Mesodermal cell (in vitro differentiated cells): ENCODE measurements around the gene MKNK1.

Experiments
- H3K27ac ChIP-seq: 2 replicates; pipeline ENCODE4 v1.7.0; 2013; ENCODE audit warnings: mild to moderate bottlenecking, low read depth, low read length, moderate library complexity; ENCODE audit not compliant: severe bottlenecking
- H3K36me3 ChIP-seq: 2 replicates; pipeline ENCODE4 v1.7.1; 2013; ENCODE audit warnings: mild to moderate bottlenecking, low read length, moderate library complexity; ENCODE audit not compliant: control insufficient read depth, insufficient read depth
- H3K4me1 ChIP-seq: one replicate; pipeline ENCODE4 v1.7.1; 2013; ENCODE audit warnings: mild to moderate bottlenecking, low read length; ENCODE audit not compliant: insufficient read depth, control insufficient read depth, poor library complexity, severe bottlenecking
- H3K4me3 ChIP-seq: 2 replicates; pipeline ENCODE4 v1.7.0; 2013; ENCODE audit warnings: low read length, control low read depth, mild to moderate bottlenecking; ENCODE audit not compliant: insufficient read depth, poor library complexity, severe bottlenecking; ENCODE audit errors: extremely low read depth
- H3K9me3 ChIP-seq: 2 replicates; pipeline ENCODE4 v1.7.1; 2013; ENCODE audit warnings: mild to moderate bottlenecking, low read length, moderate library complexity; ENCODE audit not compliant: control insufficient read depth
- WGBS, 2 experiments: methylation state at CpG; one replicate each; pipeline ENCODE4 v1.1.5; 2013; ENCODE audit warnings: missing lambda C conversion rate in 2 of 2; ENCODE audit not compliant: insufficient coverage in 2 of 2; 5-methylcytosine and 5-hydroxymethylcytosine counted together

Gene MKNK1

GRCh38 chr1:46512135-46512791 lies 91.8 kb downstream of the MKNK1 start:
- peaks cover 13% of the 10 kb centered on the region for H3K4me1 ChIP-seq

DNA sequence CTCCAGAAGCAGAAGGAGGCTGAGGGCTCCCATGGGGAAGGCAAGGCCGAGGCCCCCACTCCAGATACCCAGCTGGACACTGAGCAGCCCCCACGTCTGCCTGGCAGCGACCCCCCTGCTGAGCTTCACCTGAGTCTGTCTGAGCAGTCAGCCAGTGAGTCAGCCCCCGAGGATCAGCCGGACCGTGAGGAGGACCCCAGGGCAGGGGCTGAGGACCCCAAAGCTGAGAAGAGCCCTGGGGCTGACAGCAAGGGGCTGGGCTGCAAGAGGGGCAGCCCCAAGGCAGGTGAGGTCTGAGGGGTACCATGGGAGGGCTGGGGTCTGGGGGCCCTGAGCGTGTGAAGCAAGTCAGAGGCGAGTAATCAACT lies 93.1 kb downstream of the MKNK1 start:
- Histone ChIP-seq H3K36me3 (no peaks in the 10 kb centered on the region), H3K4me3 (no peak overlapping the region), H3K4me1 (peaks cover 13% of the 10 kb centered on the region), H3K27ac (no peak overlapping the region), H3K9me3 (no peaks in the 10 kb centered on the region)
- 63 to 75% methylated on average over 7 of the region's 8 CpGs for WGBS, 2 experiments

More at GRCh38 chr1:46512135-46512791, 91.8 kb downstream of the MKNK1 start:
- H3K4me3 ChIP-seq, result no peak overlapping the region
- WGBS, 2 experiments, result 90 to 95% methylated on average over 15 to 19 of the region's 23 CpGs
- H3K27ac ChIP-seq, result no peak overlapping the region
- no peaks in the 10 kb centered on the region for H3K9me3 ChIP-seq
- no peaks in the 10 kb centered on the region for H3K36me3 ChIP-seq

DNA sequence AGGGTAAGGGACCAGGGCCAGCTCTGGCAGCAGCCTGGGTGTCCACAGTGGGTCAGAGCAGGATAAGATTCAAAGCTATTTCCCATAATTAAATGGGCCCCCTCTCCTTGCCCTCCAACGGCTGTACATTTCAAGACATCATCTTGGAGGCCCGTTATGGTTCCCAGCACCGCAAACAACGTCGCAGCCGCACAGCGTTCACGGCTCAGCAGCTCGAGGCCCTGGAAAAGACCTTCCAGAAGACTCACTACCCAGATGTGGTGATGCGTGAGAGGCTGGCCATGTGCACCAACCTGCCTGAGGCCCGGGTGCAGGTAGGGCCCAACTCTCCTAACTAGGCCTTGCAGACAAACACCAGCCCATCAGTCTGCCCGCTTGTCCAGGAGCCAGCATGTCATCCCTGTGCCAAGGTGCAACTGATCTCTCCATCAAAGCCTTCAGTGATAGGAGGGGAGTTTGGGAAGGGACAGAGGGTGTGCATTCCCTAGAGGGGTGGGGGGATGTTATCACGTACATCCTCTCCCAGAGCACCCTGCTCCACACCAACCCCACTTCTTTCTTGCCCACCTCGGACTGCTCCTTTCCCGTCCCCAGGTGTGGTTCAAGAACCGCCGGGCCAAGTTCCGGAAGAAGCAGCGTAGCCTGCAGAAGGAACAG lies 93.6 kb downstream of the MKNK1 start:
- no peak overlapping the region for H3K4me3 ChIP-seq
- no peaks in the 10 kb centered on the region for H3K9me3 ChIP-seq
- 93% methylated on average over 17 of the region's 19 CpGs for WGBS, 2 experiments
- no peaks in the 10 kb centered on the region for H3K36me3 ChIP-seq
- H3K4me1 ChIP-seq, result peaks cover 13% of the 10 kb centered on the region
- no peak overlapping the region for H3K27ac ChIP-seq

DNA sequence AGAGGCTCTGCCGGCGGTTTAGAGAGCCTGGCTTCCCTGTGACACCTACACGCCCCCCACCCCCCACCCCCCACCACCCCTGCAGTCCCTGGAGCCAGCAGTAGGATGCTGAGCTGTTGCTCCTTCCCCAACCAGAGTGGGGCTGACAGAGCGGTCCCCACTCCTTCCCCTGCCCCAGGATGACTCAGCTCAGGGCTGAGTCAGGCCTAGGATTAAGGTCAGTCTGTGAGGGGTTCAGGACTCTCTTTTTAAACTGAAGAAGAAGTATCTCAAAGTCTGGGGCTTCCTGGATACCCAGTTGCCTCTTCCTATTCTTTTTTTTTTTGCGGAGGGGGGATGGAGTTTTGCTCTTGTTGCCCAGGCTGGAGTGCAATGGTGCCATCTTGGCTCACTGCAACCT lies 95.3 kb downstream of the MKNK1 start:
- no peaks in the 10 kb centered on the region for H3K36me3 ChIP-seq

More for the DNA sequence above, 95.3 kb downstream of the MKNK1 start:
- Histone ChIP-seq H3K27ac (no peak overlapping the region), H3K9me3 (no peaks in the 10 kb centered on the region), H3K4me1 (peaks cover 9% of the 10 kb centered on the region), H3K4me3 (no peak overlapping the region)
- WGBS, 2 experiments, result 80% methylated on average over 1 of the region's 5 CpGs; no CpG with 5 or more reads in 1 of the 2 experiments
